Fibroblast of villous mesenchyme (primary cell): Measurements from ENCODE around the gene CIDEA. TPM values are rescaled to one million over a fixed set of nuclear protein-coding genes. Genes with fewer than 3 reads are reported as not detected.
A peak's percentile ranks its signal among the peaks of the same experiment; 100 is the strongest.

Source experiments
- DNase-seq: peaks from one replicate; pipeline ENCODE4 v3.0.0-alpha.2; 2010; ENCODE audit warnings: low read depth
- H3K4me3 ChIP-seq: 2 replicates; pipeline ENCODE4 v1.5.1; 2011; ENCODE audit warnings: low read depth, mild to moderate bottlenecking, low read length
- CTCF ChIP-seq: IDR thresholded peaks from 2 replicates; pipeline ENCODE4 v1.5.1; 2012; ENCODE audit warnings: low read depth, mild to moderate bottlenecking, low read length; ENCODE audit not compliant: insufficient read depth
- total RNA-seq: library from RNA; depleted of rRNA; stranded (reverse); fragments of >200 nt; gene quantifications from 2 replicates; pipeline ENCODE4 v1.2.3, GENCODE V29; 2012

Gene CIDEA
- total RNA-seq, 1 donor, result not detected

GRCh38 chr18:12287684-12288402 is 33.7 kb downstream of the CIDEA start:
- no peak for TF ChIP-seq CTCF
- peak overlapping the region; percentile 60 for H3K4me3 ChIP-seq
- peak; percentile 93 for DNase-seq

GRCh38 chr18:12288403-12288755 is 34.2 kb downstream of the CIDEA start:
- H3K4me3 ChIP-seq, result peak overlapping the region; percentile 60
- no peak for DNase-seq
- no peak for TF ChIP-seq CTCF

GRCh38 chr18:12290086-12290485 is 35.9 kb downstream of the CIDEA start:
- no peak for DNase-seq
- no peak for TF ChIP-seq CTCF
- H3K4me3 ChIP-seq, result no peak overlapping the region

- H3K4me3 ChIP-seq, result no peak overlapping the region
- no peak for DNase-seq
- no peak for TF ChIP-seq CTCF
Measured at GRCh38 chr18:12291161-12291560, 37.0 kb downstream of the CIDEA start.

- no peak for DNase-seq
- TF ChIP-seq CTCF, result no peak
- H3K4me3 ChIP-seq, result no peak overlapping the region
Measured at GRCh38 chr18:12291690-12292089, 37.5 kb downstream of the CIDEA start.

- TF ChIP-seq CTCF, result no peak
- DNase-seq, result no peak
- no peak overlapping the region for H3K4me3 ChIP-seq
Measured at GRCh38 chr18:12293831-12294230, 39.7 kb downstream of the CIDEA start.

- no peak for TF ChIP-seq CTCF
- DNase-seq, result no peak
- H3K4me3 ChIP-seq, result no peak overlapping the region
Measured at GRCh38 chr18:12295389-12296086, 41.4 kb downstream of the CIDEA start.
